HepG2 (cell line): ENCODE measurements around the gene CREG1. TPM values are rescaled to one million over a fixed set of nuclear protein-coding genes. Genes with fewer than 3 reads are reported as not detected.

Source experiments
- CEBPG ChIP-seq: IDR thresholded peaks from 2 replicates; pipeline ENCODE4 v1.6.1; 2016
- HHEX ChIP-seq: IDR thresholded peaks from 2 replicates; pipeline ENCODE4 v1.6.1; 2016; ENCODE audit warnings: control low read depth
- HIVEP1 ChIP-seq: sonication (generic); formaldehyde crosslinking; IDR thresholded peaks from 2 replicates; pipeline ENCODE4 v1.4.0; 2020; ENCODE audit warnings: mild to moderate bottlenecking, missing genetic modification reagents
- HNF1B ChIP-seq: sonication (generic); formaldehyde crosslinking; IDR thresholded peaks from 2 replicates; pipeline ENCODE4 v1.5.1; 2020; ENCODE audit warnings: mild to moderate bottlenecking, moderate library complexity, missing genetic modification reagents
- IRX3 ChIP-seq: sonication (generic); formaldehyde crosslinking; IDR thresholded peaks from 2 replicates; pipeline ENCODE4 v1.8.1; 2023; ENCODE audit warnings: mild to moderate bottlenecking, low read depth, missing genetic modification reagents, borderline replicate concordance
- NCOA1 ChIP-seq: sonication (generic); formaldehyde crosslinking; IDR thresholded peaks from 2 replicates; pipeline ENCODE4 v1.9.0; 2021; ENCODE audit warnings: missing genetic modification reagents
- PBX2 ChIP-seq: IDR thresholded peaks from 2 replicates; pipeline ENCODE4 v1.6.1; 2016; ENCODE audit warnings: control low read depth
- POLR2A ChIP-seq, 2 experiments: IDR thresholded peaks; 2 replicates each; pipeline ENCODE4 v1.6.1; 2011; ENCODE audit warnings: low read depth in 2 of 2, low read length in 2 of 2, mild to moderate bottlenecking in 1 of 2, moderate library complexity in 1 of 2; ENCODE audit not compliant: insufficient read depth in 1 of 2
- TEAD2 ChIP-seq: sonication (generic); formaldehyde crosslinking; IDR thresholded peaks from 2 replicates; pipeline ENCODE4 v1.9.0; 2021; ENCODE audit warnings: missing genetic modification reagents
- ZFP36L1 ChIP-seq: sonication (generic); formaldehyde crosslinking; IDR thresholded peaks from 2 replicates; pipeline ENCODE4 v1.8.0; 2022; ENCODE audit warnings: mild to moderate bottlenecking, missing genetic modification reagents, moderate library complexity
- ZHX2 ChIP-seq, 2 experiments: sonication (generic) in 1 of 2; formaldehyde crosslinking in 1 of 2; IDR thresholded peaks; 2 replicates each; pipeline versions ENCODE4 v1.6.1 to v1.9.0; 2014 to 2022; ENCODE audit warnings: antibody characterized with exemption in 1 of 2, borderline replicate concordance in 1 of 2, inconsistent platforms in 1 of 2, low read depth in 1 of 2, missing genetic modification reagents in 1 of 2
- ZNF136 ChIP-seq: sonication (generic); formaldehyde crosslinking; IDR thresholded peaks from 2 replicates; pipeline ENCODE4 v1.8.1; 2022; ENCODE audit warnings: low read depth, mild to moderate bottlenecking, moderate library complexity, missing genetic modification reagents
- ZNF276 ChIP-seq: sonication (generic); formaldehyde crosslinking; IDR thresholded peaks from 2 replicates; pipeline ENCODE4 v1.4.0; 2020; ENCODE audit warnings: mild to moderate bottlenecking, low read depth, missing genetic modification reagents
- ZNF329 ChIP-seq: sonication (generic); formaldehyde crosslinking; IDR thresholded peaks from 2 replicates; pipeline ENCODE4 v1.9.0; 2021; ENCODE audit warnings: low read depth, mild to moderate bottlenecking, missing genetic modification reagents
- ZNF335 ChIP-seq: sonication (generic); formaldehyde crosslinking; IDR thresholded peaks from 2 replicates; pipeline ENCODE4 v1.4.0; 2020; ENCODE audit warnings: missing genetic modification reagents
- polyA plus RNA-seq, 8 experiments: library from polyadenylated mRNA; depleted of rRNA in 3 of 8; stranded (reverse) in 7 of 8; unstranded in 1 of 8; fragments of >200 nt; fragmentation: Illumina TruSeq in 4 of 8; extraction: Trizol in 4 of 8; gene quantifications; 2 replicates each; pipeline versions ENCODE4 v1.2.1 to v1.2.3, GENCODE V29; 2011 to 2016; ENCODE audit warnings: low read depth in 4 of 8, missing spikeins in 1 of 8, mixed read lengths in 1 of 8; ENCODE audit not compliant: insufficient read depth in 1 of 8
- total RNA-seq, 5 experiments: library from RNA; depleted of rRNA; stranded (reverse); fragments of >200 nt; fragmentation: Illumina TruSeq; extraction: Trizol; gene quantifications; 2 replicates each; pipeline ENCODE4 v1.2.3, GENCODE V29; 2016; ENCODE audit warnings: low read depth in 1 of 5
- TF ChIP-seq, protein P1 (sequence below): sonication (generic); formaldehyde crosslinking; IDR thresholded peaks from 2 replicates; pipeline ENCODE4 v1.5.1; 2020; ENCODE audit warnings: missing genetic modification reagents, mild to moderate bottlenecking, borderline replicate concordance

The CREG1 gene
- total and polyA plus RNA-seq, 2 of the 13 experiments (the other 11 are each of a cell fraction or from before 2014, with no cell fraction given) = 31.3 to 33.5 TPM

GRCh38 chr1:167553136-167554027 is at the start of gene CREG1 (continued):
- TF ChIP-seq ZHX2 (IDR thresholded peaks at IDR 0.05; ENCODE audit: low read depth) (no peak), ZHX2 (CRISPR knock-in tag; IDR thresholded peaks at IDR 0.05; ENCODE audit: borderline replicate concordance) (peak; percentile 88; the same call in 1 of the 2 replicates), POLR2A (IDR thresholded peaks at IDR 0.05; ENCODE audit: insufficient read depth in 1 of 2, low read depth in 2 of 2, low read length in 2 of 2) (peak; percentile 77 to 82), IRX3 (CRISPR knock-in tag) (0 out of 2 replicates have a peak, but pooled peaks have one; percentile 80), HNF1B (CRISPR knock-in tag) (no peak), ZNF329 (CRISPR knock-in tag) (0 out of 2 replicates have a peak, but pooled peaks have one; percentile 47), ZFP36L1 (CRISPR knock-in tag) (no peak), PBX2 (no peak), CEBPG (CRISPR knock-in tag) (peak; percentile 17; the same call in 1 of the 2 replicates), ZNF276 (CRISPR knock-in tag) (no peak), HIVEP1 (CRISPR knock-in tag) (no peak), HHEX (no peak), ZNF136 (no peak), TEAD2 (CRISPR knock-in tag) (0 out of 2 replicates have a peak, but pooled peaks have one; percentile 75), NCOA1 (no peak), ZNF335 (no peak)
- TF ChIP-seq, protein P1, sequence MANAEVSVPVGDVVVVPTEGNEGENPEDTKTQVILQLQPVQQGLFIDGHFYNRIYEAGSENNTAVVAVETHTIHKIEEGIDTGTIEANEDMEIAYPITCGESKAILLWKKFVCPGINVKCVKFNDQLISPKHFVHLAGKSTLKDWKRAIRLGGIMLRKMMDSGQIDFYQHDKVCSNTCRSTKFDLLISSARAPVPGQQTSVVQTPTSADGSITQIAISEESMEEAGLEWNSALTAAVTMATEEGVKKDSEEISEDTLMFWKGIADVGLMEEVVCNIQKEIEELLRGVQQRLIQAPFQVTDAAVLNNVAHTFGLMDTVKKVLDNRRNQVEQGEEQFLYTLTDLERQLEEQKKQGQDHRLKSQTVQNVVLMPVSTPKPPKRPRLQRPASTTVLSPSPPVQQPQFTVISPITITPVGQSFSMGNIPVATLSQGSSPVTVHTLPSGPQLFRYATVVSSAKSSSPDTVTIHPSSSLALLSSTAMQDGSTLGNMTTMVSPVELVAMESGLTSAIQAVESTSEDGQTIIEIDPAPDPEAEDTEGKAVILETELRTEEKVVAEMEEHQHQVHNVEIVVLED (CRISPR knock-in tag) = no peak
